HG03378 (cell line): Measurements from ENCODE around the gene FRG2C.
"Not testable (repeated sequence)": the region's sequence is repeated elsewhere in the genome, so short reads cannot be mapped to it uniquely, and the experiment has no call there.

Experiments
- ATAC-seq: cut with Tn5 transposase; IDR thresholded peaks from one replicate; pipeline ENCODE4 v1.9.1; 2021; ENCODE audit warnings: mild to moderate bottlenecking, moderate library complexity; ENCODE audit not compliant: unreplicated experiment

FRG2C gene

GRCh38 chr3:75664028-75664427, at the start of gene FRG2C:
FRG2C (plus strand) TSS chr3:75664328; CDS start chr3:75664380, 52 bp downstream.
- ATAC-seq: not testable (repeated sequence)

GRCh38 chr3:75618666-75619305, 45.3 kb upstream of the FRG2C start:
- ATAC-seq: not testable (repeated sequence)

- ATAC-seq: not testable (repeated sequence)
Observed at GRCh38 chr3:75619481-75620031, 44.6 kb upstream of the FRG2C start.

GRCh38 chr3:75621772-75622171, 42.4 kb upstream of the FRG2C start:
- not testable (repeated sequence) for ATAC-seq

GRCh38 chr3:75623656-75624055, 40.5 kb upstream of the FRG2C start:
- not testable (repeated sequence) for ATAC-seq

GRCh38 chr3:75630887-75631535, 33.1 kb upstream of the FRG2C start:
- ATAC-seq: not testable (repeated sequence)

GRCh38 chr3:75631541-75631940, 32.6 kb upstream of the FRG2C start:
- ATAC-seq: no peak

- ATAC-seq: not testable (repeated sequence)
Observed at GRCh38 chr3:75638947-75639346, 25.2 kb upstream of the FRG2C start.

GRCh38 chr3:75641107-75641517, 23.0 kb upstream of the FRG2C start:
- ATAC-seq: not testable (repeated sequence)

- not testable (repeated sequence) for ATAC-seq
Observed at GRCh38 chr3:75643031-75643800, 20.9 kb upstream of the FRG2C start.

GRCh38 chr3:75645548-75645947, 18.6 kb upstream of the FRG2C start:
- not testable (repeated sequence) for ATAC-seq

GRCh38 chr3:75650191-75650590, 13.9 kb upstream of the FRG2C start:
- no peak for ATAC-seq

GRCh38 chr3:75655101-75655904, 8.8 kb upstream of the FRG2C start:
- not testable (repeated sequence) for ATAC-seq

- not testable (repeated sequence) for ATAC-seq
Observed at GRCh38 chr3:75655956-75656355, 8.2 kb upstream of the FRG2C start.

- not testable (repeated sequence) for ATAC-seq
Observed at GRCh38 chr3:75658411-75659107, 5.6 kb upstream of the FRG2C start.

GRCh38 chr3:75659108-75659433, 5.1 kb upstream of the FRG2C start:
- ATAC-seq: not testable (repeated sequence)

- not testable (repeated sequence) for ATAC-seq
Observed at GRCh38 chr3:75665626-75666025, 1.5 kb downstream of the FRG2C start.

- ATAC-seq: not testable (repeated sequence)
Observed at GRCh38 chr3:75667757-75668701, 3.9 kb downstream of the FRG2C start.
